IPS DF 19.7 (cell line): ENCODE measurements around the gene PRLR.

Experiments used
- DNase-seq: peaks from one replicate; pipeline ENCODE4 v3.0.0-alpha.2; 2013; ENCODE audit warnings: low read depth, low spot score

Gene PRLR

DNA sequence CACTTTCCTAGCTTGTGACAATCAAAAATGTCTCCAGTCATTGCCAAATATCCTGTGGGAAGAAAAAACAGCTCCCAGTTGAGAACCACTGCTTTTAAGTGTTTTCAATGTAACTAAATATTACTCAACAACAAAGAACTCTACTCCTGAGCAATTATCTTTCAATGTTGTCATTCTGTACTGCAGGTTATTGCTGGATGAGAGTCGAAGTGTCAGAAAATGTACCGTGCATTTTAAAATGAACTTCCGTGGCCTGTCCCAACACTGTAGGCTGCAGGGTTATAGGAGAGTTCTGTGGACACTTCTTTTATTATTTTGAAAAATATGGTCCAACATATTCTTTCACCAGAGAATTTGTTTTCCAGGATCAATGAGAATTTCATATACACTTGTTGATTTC is 147.8 kb downstream of the PRLR start:
- DNase-seq, result no peak

DNA sequence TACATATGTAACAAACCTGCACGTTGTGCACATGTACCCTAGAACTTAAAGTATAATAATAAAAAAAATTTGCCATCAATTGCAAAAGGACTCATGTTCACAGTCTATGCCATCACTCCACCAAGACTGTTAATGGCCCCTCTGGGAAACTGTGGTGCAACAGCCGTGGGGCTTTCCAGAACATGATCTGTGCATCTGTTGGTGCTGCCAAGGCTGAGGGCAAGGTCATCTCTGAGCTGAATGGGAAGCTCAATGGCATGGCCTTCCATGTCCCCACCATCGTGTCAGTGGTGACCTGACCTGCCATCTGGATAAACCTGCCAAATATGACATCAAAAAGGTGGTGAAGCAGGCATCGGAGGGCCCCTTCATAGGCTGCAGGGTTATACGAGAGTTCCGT is 149.2 kb downstream of the PRLR start:
- DNase-seq, result no peak

DNA sequence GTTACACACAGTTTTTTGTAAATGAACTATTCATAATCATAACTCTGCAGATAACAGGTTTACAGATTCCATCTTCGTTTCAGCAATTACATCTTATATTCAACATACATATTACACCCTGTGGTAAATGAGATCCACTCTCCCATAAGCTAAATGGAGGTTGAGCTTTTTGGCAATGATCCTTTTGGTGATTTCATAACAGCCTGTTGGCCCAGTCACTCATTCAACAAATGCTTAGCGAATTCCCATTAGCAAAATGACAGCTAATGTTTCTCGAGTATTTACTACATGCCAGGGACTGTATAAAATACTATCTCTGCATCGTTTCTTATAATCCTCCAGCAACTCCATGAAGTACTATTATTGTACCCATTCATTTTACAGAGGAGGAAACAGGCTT is 157.1 kb downstream of the PRLR start:
- DNase-seq, result no peak

DNA sequence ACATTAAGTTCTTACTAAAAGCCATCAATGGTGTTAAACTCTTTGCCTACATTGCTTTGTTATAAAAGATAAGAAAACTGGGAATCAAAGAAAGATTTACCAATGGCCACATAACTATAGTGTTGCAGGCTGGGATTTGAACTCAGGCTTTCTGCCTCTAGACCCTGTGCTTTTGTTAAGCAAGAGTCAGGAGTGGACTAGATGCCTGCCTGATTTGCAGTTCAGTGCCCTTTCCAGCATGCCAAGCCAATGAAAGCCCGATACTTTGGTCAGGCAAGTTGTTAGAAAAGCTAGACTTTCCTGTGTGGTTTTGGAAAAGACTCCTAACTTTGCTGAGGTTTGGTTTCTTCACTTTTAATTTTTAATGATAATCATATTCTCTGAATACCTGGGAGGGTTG is 161.1 kb downstream of the PRLR start:
- DNase-seq, result no peak

DNA sequence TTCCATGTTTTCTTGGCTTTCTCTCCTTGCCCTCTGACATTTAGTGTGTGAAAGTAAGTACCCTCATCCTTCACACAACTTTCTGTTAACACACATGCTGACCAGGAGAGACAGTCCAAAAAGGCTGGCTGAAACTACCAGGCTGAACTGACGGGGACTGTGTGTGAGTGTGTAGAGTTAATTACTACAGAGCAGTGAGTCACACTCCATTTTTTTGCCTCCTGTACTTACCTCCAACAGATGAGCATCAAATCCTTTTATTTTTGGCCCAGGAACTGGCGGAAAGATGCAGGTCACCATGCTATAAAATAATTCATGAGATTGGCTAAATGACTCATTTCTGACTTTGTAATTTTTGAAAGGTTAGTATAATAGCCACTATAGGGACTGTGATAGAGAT is 162.3 kb downstream of the PRLR start:
- no peak for DNase-seq

DNA sequence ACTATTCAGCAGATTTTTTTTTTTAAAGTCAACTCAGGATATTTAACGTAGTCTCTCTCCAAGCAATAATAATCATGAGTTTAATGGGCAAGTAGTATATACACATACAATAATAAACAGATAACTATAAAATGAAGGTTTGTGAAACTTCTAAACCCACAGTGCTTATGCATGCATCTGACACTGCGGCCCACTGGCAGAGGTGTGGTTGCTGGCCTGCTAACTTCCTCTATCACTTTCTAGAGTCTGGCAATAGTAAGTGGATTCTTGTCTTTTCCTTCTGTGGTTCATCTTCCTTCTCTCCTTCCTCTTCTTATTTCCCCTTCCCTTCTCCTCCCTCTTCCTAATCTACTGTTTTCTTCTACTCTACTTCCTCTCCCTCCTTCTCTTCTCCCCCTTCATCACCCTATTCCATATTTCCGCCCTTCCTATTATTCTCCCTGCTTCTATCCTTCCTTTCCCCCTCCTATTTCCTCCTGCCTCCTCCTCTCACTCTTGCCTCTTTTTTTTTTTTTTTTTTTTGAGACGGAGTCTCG is 164.0 kb downstream of the PRLR start:
- DNase-seq, result no peak

DNA sequence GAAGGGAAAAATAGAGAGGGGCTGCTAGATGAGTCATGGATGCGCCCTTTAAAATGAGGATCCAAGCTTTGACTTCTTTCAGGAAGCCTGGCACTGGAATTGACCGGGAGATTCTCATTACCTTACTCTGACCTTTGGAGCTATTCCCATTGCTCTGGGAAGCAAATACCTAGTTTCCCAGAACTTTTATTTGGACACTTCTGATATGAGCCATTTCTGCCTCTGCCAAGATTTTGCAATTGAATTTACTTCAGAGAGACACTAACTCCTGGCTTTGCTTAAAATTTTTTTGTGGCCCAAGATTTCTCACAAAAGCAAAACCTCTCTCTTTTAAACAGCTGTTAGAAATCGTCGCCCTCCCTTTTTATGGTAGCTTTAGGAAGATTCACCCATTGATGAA is 166.9 kb downstream of the PRLR start:
- DNase-seq, result no peak

DNA sequence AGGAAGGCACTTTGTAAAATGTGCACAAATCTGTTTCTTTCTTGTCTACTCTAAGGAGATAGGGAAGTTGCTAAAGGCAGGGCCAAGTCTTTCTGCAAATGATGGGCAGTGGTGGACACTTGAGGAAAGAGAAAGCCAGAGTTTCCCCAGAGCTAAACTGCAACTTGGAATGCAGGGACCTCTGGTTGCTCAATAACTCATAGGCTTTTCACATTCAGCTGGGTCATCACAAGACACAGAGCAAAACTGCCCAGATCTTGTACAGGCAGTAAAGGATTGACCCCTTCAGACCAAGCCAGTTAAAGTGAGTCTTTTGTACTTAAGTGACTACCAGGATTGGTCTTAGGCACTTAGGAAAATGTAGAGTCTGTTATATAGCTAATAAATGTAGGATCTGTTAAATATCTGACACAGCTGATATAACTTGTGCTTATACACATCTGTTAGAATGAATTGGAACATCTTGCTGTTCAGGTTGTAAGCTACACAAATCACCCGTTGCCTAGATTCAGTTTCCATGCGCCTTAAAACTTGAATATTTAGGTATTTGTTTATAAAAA is 169.0 kb downstream of the PRLR start:
- DNase-seq, result no peak

DNA sequence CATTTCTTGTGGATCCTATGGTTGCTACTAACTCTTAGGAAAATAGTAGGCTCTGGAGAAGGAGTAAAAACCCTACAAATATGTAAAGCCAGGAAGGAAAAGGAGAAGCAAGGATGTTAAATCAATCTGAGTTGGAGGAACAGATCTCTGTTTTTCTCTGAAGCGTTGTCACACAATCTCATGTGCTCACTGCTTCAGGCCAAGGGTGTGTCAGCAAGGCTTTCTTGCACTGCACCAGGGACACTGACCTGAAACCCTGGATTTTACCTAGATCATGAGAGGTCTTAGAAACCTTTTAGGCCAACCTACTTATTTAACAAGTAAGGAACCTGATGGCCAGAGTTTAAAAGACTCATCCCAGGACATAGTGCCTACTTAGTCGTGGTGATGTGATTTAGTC is 170.1 kb downstream of the PRLR start:
- DNase-seq, result no peak

DNA sequence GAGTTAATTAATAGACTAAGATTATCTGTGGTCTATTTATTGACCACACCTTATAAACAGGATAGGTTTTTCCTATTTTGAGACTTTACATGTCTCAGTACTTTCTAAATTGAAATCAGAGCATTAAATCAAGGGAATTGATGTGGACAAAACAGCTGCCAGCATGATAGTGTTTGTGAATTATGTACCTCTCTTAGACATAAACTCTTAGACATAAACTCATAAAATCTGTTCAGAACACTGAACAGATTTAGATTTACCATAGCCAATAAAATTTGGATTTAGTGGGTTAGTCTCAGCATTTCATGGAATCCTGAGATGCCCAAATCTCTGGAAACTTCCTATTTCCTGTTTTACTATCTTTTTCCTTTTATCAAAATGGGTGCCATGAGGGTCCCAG is 171.0 kb downstream of the PRLR start:
- no peak for DNase-seq

DNA sequence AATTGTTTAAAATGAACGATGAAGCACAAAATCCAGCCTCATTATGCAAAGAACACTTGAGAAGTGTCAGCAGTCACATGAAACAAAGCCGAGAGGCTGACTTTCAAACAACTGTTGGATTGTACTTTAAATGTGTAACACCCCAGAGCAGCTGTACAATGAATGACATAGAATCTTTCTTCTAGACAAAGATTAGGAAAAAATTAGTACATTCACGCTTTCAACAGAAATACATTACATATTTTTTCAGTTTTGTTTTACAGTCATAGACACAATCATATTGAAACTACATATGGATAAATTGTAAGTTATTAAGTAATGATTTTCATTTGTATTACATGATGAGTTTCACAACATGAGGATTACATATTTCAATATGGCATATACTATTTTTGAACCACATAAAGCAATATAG is 171.9 kb downstream of the PRLR start:
- no peak for DNase-seq

DNA sequence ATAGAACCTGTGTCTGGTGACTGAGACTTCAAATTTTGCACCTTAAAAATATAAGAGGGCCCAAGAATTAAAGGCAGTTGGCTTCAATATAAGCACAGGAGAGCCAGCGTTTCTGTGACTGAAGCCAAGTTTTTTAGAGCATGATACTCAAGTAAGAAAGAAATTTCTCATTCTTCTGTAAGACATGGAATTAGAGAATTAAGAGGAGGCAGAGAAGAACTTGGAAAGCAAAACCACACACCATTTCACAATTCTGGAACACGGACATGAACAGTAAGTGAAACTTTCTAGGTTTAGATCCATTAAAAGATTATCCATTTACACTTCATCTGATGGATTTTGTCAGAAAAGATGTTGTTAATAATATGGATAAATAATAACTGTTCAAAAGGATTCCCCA is 173.6 kb downstream of the PRLR start:
- no peak for DNase-seq

DNA sequence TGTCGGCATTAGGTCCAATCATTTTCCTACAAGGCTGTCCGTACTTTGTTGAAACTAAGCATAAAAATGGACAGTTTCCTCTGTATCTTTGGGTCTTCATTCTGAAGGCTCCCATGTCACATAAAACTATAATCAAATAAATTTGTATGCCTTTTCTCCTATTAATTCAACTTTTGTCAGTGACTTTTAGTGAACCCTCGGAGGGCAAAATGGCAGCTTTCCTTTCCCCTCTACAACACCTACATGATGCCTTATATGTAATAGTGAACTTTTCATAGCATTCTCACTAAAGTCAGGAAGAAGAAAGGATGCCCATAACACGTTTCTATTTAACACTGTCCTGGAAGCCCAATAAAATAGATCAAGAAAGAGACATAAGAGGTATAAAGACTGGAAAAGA is 177.4 kb downstream of the PRLR start:
- no peak for DNase-seq

DNA sequence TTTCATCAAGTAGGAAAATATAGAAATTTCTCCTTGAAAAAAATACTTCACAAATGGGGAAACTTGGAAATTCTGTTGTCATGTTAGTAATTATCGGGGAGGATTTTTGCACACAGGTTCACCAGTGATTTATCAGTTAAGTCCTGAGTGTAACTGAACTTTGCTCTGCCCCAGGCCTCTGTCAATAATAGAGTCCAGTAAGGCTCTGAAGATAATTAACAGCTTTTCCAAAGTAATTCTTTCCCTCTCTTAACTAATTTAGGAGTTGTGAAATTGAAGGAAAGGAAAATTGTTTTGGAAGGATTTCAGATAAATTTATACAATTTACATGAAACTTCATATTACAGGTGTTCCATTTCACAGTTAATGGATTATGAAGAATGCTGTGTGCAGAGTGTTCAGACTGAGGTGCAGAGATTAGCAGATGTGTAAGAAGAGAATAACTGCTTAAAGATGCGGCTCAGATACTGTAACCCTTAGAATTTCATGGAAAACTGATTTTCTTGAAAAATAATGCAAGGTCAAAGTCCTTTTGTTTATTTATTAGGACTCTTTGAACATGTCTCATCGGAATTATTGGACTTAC is 179.7 kb downstream of the PRLR start:
- no peak for DNase-seq

DNA sequence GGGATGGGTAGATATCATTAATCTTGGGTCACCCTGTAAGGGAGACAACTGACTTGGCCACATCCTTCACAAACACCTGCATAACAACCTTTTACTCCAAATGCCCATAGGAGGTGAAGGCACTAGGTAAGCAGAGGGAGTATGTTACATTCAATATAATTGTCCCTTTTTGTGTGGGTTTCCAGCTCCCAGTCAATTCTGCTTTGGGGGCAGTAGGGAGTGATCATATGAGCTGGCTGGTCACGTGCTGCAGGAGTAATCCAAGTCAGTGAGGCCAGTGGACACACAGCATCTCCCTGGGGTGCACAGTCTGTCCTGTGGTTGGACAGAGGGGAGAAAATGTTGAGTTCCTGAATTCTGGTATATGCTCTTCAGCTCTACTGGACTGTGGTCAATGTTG is 181.4 kb downstream of the PRLR start:
- DNase-seq, result no peak

DNA sequence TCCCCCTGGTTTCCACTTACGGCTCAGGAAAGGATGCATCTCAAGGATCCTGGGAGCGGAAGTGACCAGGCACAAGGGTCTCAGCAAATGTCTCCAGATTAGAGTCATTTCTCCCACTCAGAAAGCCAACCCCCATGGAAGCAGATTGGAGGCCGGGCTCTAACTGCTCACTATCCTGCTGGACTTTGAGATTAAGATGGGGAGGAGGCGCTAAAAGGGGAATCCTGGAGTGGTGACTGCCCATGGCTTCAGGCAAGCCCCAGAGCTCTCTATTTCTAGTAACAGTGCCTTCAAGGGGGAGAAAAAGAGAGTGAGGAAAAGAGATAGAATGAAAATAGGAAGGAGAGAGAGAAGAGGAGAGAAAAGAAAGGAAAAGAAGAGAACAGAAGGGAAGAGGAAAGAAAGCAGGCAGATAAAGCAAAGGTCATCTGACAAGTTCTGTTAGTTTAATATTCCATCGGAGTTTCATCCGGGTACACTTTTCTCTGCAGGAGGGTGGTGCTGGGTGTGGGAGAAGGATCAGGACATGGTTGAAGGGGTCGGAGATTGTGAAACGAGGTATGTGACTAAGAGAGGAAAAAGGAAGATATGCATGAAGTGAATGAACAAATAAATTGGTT is 182.4 kb downstream of the PRLR start, which contains the start of gene AGXT2:
AGXT2 (minus strand) TSS at position 165 of the 620 bp plus-strand sequence; CDS start at position 108, 57 bp downstream.
- DNase-seq, result no peak

DNA sequence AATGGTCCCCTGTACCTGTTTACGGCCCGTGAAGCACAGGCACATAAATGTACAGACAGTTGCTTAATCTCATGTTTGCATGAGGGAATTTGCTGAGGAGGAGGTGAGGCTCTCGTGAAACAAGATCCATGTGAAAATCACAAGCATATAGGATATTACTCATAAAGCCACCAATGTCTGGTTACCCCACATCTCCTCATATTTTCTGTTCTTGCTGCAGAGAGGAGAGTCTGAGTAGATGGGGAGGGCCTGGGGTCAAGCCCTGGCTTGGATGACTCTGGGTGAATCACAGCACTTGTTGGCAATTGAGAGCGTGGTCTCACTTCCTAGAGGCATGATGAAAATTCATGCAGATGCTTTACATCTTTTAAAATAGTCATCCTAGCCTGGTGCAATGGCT is 183.5 kb downstream of the PRLR start:
- DNase-seq, result no peak

DNA sequence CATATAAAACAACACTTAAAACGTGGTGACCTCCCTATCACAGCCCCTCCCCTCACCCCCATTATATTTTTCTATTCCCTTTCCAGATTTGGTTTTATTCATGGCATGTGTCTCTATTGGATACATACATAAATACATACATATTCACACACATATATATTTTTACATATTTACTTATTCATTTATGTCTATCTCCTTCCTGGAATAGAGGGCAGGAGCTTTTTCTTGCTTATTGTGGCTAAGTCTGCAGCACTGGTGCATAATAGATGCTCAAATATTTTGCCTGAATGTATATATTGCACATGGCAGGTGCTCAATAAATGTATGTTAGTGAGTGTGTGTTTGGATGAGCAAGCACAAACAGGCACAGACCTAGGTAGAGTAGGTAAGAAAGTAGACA is 185.0 kb downstream of the PRLR start:
- DNase-seq, result no peak

DNA sequence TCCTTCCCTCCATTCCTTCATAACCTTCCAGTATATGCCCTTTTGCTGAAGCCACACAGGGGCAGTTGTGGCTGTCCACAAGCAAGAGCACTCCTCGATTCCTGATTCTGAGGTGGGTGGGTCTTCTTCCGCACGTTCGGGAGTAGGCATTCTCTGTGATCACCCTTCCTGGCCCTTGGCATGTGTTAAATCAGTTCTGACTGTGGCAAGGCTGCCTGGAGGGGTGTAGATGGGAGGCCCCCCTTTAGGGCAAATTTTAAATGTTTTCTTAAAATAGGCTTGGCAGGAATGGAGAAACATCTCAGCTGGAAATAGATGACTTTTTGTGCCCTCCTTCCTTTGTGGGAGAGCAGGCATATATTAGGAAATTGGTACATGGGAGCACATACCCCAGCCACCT is 185.6 kb downstream of the PRLR start:
- no peak for DNase-seq

DNA sequence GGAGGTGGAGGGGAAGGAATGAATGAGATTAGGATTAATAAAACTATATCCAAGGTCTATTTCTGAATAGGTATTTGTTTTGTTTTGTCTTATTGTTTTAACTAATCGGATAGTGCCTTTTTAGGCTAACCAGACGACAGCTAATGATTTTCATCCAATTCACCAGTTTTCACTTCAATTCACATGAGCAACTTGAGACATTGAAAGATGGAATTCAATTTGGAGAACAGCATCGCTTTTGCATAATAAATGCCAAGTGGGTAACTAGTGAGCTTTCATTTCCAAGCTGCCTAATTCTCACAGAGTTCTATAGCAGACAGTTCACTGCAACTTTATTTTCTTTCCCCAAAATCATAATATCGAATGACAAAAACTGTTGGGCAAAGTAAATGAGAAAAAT is 187.5 kb downstream of the PRLR start:
- no peak for DNase-seq

DNA sequence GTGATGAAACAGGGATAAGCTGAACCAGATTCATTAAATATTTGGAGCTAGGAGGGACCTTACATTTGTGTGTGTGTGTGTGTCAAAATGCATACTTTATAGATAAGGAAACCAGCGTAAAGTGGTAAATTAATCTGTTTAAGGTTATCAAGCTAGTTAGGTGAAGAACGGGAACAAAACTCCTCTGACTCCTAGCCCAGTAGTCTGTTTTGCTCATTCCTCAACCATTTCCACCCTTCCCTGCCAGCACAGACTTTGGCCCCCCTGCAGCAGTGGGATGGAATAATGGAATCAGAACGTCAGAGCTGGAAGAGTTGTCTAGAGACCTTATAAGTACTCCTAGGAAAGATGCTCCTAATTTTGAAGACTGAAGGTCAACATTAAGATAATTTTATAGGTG is 189.0 kb downstream of the PRLR start:
- no peak for DNase-seq

DNA sequence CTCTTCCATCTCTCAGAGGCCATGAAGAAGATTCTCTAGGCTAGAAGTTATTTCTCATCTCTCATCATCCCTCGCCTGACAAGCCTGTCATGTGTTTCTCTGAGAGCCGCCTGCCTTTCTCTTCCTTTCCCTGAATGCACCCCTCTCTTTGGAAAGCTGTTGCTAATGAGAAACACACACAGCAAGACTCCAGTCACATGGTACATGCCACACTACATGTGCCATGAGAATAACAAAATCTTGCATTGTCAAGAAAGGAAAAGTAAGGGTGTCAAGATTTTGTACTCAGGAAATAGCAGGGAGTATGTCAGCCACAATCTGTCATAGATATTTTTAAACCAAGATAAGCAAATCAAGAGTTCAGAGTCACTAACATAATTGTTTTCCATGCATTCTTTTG is 191.4 kb downstream of the PRLR start:
- DNase-seq, result no peak

DNA sequence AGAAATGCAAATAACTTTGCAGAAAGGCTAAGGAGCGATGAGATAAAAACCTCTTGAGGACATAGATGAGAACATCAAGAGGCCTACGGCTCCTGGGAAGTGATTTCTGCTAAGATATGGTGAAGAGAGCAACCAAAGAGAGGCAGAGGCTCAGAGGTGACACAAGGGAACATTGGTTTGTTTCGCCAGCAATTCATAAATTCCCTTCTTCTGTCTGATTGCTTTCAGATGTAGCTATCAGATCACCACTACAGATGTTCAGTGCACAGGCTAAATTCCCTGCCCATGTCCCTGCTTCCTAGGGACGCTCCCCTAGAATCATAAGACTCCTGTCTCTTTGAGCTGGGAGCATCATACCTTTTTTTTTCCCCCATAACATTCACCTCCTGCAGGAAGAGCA is 193.8 kb downstream of the PRLR start:
- DNase-seq, result no peak
